ENCODE measurements around the gene CYBC1. TPM values are rescaled to one million over a fixed set of nuclear protein-coding genes. Genes with fewer than 3 reads are reported as not detected.

CYBC1 gene
- total RNA-seq, 1 donor = 72.4 TPM

DNA sequence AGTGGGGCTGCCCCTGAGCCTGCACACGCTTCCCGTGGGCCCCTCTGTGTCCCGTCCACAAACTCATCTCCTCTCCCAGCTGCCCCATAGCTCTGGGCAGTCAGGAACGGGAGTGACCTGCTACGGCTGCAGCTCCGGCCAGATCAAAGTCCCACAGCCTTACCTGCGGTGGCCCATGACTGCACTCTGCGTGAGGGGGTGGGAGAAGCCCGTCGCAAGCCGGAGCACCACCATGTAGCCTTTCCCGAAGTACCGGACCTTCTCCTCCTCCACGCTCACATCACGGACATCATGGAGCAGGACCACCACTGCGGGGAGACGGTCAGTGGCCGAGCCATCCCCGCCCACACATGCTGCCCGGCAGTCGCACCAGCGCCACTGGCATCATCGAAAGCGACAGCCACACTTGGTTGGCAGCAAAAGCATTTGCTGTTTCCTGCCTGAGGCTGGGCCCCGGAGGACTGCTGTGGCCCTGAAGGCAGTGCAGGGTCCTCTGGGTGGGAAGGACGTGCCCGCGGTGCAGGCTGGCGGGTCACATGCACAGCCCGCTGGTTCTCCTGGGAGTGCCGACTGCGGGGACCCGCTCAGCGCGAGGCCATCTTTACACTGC lies 6.2 kb downstream of the CYBC1 start:
- no peak overlapping the region for H3K4me2 ChIP-seq (ENCODE audit: insufficient read depth, low read length)
- H2AFZ ChIP-seq (ENCODE audit: low read length) = no peak overlapping the region
- H3K36me3 ChIP-seq (ENCODE audit: insufficient read depth, low read length) = peaks cover 11% of the 10 kb centered on the region
- H3K79me2 ChIP-seq (ENCODE audit: insufficient read depth, low read length) = peaks cover 12% of the 10 kb centered on the region
- H3K4me1 ChIP-seq (ENCODE audit: insufficient read depth, low read length) = peaks cover 1% of the 10 kb centered on the region
- H4K20me1 ChIP-seq (ENCODE audit: insufficient read depth, low read length) = peaks cover 33% of the 10 kb centered on the region
- no peak overlapping the region for H3K27ac ChIP-seq (ENCODE audit: low read depth, low read length)
- TF ChIP-seq, protein P1, sequence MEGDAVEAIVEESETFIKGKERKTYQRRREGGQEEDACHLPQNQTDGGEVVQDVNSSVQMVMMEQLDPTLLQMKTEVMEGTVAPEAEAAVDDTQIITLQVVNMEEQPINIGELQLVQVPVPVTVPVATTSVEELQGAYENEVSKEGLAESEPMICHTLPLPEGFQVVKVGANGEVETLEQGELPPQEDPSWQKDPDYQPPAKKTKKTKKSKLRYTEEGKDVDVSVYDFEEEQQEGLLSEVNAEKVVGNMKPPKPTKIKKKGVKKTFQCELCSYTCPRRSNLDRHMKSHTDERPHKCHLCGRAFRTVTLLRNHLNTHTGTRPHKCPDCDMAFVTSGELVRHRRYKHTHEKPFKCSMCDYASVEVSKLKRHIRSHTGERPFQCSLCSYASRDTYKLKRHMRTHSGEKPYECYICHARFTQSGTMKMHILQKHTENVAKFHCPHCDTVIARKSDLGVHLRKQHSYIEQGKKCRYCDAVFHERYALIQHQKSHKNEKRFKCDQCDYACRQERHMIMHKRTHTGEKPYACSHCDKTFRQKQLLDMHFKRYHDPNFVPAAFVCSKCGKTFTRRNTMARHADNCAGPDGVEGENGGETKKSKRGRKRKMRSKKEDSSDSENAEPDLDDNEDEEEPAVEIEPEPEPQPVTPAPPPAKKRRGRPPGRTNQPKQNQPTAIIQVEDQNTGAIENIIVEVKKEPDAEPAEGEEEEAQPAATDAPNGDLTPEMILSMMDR (IDR thresholded peaks at IDR 0.05; ENCODE audit: extremely low read depth, low read depth, low read length) = no peak
- H3K9me3 ChIP-seq (ENCODE audit: low read depth, low read length) = no peaks in the 10 kb centered on the region
- H3K27me3 ChIP-seq (ENCODE audit: insufficient read depth, low read length) = no peaks in the 10 kb centered on the region
- peak; percentile 66 for DNase-seq (ENCODE audit: insufficient read length, low spot score, missing footprints)
- H3K4me3 ChIP-seq (ENCODE audit: insufficient read depth, low read length) = no peak overlapping the region

DNA sequence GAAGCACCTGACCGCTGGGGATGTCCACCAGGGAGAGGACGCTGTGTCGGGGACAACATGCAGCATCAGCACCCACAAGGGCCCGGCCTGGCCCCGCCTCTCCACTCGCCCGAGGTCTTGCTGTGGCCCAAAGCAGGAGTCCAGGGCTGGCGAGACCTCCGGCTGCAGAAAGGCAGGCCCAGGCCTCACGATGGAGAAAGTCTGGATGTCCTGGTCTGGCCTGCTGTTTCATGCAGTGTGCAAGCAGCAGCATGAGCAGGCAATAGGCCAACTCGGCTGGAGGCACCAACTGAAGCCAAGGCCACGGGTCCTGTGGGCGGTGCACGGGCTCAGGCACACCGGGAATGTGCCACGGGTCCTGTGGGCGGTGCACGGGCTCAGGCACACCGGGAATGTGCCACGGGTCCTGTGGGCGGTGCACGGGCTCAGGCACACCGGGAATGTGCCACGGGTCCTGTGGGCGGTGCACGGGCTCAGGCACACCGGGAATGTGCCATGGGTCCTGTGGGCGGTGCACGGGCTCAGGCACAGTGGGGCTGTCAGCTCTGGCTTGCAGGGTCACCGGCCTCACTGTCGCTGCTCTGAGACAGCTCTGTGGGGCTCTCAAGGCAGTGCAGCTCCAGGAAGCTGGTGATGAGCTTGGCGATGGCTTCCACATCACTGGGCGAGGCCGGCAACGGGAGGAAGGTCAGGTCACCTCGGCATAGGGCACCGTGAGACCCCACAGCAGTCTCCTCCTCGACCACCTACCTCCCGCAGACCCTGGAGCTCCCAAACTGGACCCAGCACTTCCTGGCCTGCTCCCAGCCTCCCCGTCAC lies 6.9 kb downstream of the CYBC1 start:
- Histone ChIP-seq H3K27ac (ENCODE audit: low read depth, low read length) (no peak overlapping the region), H4K20me1 (ENCODE audit: insufficient read depth, low read length) (peaks cover 33% of the 10 kb centered on the region), H3K79me2 (ENCODE audit: insufficient read depth, low read length) (peaks cover 4% of the 10 kb centered on the region), H3K4me3 (ENCODE audit: insufficient read depth, low read length) (no peak overlapping the region), H3K4me1 (ENCODE audit: insufficient read depth, low read length) (no peaks in the 10 kb centered on the region), H3K4me2 (ENCODE audit: insufficient read depth, low read length) (no peak overlapping the region), H3K36me3 (ENCODE audit: insufficient read depth, low read length) (peaks cover 11% of the 10 kb centered on the region), H3K9me3 (ENCODE audit: low read depth, low read length) (no peaks in the 10 kb centered on the region), H3K27me3 (ENCODE audit: insufficient read depth, low read length) (no peaks in the 10 kb centered on the region), H2AFZ (ENCODE audit: low read length) (no peak overlapping the region)
- no peak for DNase-seq (ENCODE audit: insufficient read length, low spot score, missing footprints)
- TF ChIP-seq, protein P1 (IDR thresholded peaks at IDR 0.05; ENCODE audit: extremely low read depth, low read depth, low read length) = no peak

DNA sequence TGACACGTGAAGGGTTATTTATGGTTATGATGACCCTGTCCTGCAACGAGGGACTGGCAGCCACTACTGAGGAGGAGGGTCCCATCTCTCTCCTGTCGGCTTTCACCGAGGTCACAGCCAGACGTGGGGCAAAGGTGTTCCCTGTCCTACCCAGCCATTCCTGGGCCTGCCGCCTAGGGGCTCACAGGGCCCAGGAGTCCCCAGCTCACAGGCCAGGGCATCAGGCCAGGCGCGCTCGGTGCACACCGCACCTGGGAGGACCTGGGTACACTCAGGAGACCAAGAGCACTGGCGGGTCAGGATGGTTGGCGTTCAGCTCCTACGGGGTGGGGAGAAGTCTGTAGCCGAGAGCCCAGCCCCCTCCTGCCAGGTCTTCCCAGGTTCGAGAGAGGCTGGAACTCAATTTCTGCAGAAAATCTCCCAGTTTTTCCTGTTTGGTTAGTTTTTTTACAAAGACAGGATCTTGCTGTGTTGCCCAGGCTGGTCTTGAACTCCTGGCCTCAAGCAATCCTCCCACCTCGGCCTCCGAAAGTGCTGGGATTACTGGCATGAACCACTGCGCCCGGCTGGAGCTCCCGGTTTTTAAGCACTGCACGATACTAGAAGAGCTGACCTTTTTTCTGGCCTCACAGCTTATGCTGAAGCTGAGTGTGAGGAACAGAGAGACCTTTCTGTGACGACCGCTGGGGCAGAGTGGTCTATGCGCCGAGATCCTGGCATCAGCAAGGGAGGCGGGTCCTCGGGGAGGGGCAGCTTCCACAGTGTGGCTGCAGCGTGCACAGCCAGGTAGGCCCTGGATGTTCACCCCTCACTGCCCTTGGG lies 7.7 kb downstream of the CYBC1 start:
- Histone ChIP-seq H3K27me3 (ENCODE audit: insufficient read depth, low read length) (no peaks in the 10 kb centered on the region), H4K20me1 (ENCODE audit: insufficient read depth, low read length) (peaks cover 33% of the 10 kb centered on the region), H3K4me3 (ENCODE audit: insufficient read depth, low read length) (no peak overlapping the region), H3K27ac (ENCODE audit: low read depth, low read length) (no peak overlapping the region), H3K9me3 (ENCODE audit: low read depth, low read length) (no peaks in the 10 kb centered on the region), H2AFZ (ENCODE audit: low read length) (no peak overlapping the region), H3K79me2 (ENCODE audit: insufficient read depth, low read length) (peaks cover 4% of the 10 kb centered on the region), H3K4me1 (ENCODE audit: insufficient read depth, low read length) (no peaks in the 10 kb centered on the region), H3K36me3 (ENCODE audit: insufficient read depth, low read length) (peaks cover 11% of the 10 kb centered on the region), H3K4me2 (ENCODE audit: insufficient read depth, low read length) (no peak overlapping the region)
- TF ChIP-seq, protein P1 (IDR thresholded peaks at IDR 0.05; ENCODE audit: extremely low read depth, low read depth, low read length) = no peak
- DNase-seq (ENCODE audit: insufficient read length, low spot score, missing footprints) = no peak
